K562 (cell line): ENCODE results near the gene NAPEPLD. TPM values are rescaled to one million over a fixed set of nuclear protein-coding genes. Genes with fewer than 3 reads are reported as not detected.

Experiments used
- E2F4 ChIP-seq: sonication (generic); formaldehyde crosslinking; IDR thresholded peaks from 2 replicates; pipeline ENCODE4 v1.8.0; 2022; ENCODE audit warnings: mild to moderate bottlenecking, low read depth, missing genetic modification reagents
- ELF2 ChIP-seq: fragments of 250-450 bp; sonication (Bioruptor Pico); IDR thresholded peaks from 2 replicates; pipeline ENCODE4 v1.5.0; 2021; ENCODE audit warnings: mild to moderate bottlenecking
- EP400 ChIP-seq: fragments of 450-650 bp; IDR thresholded peaks from 2 replicates; pipeline ENCODE4 v1.6.1; 2017; ENCODE audit warnings: antibody characterized with exemption, mild to moderate bottlenecking, moderate library complexity
- ETV1 ChIP-seq: fragments of 450-650 bp; conservative IDR thresholded peaks from 2 replicates; pipeline ENCODE4 v1.6.1; 2016; ENCODE audit warnings: missing genetic modification characterization, control low read depth, low read depth, missing compliant biosample characterization
- FOXM1 ChIP-seq, 2 experiments: fragments of 450-650 bp in 1 of 2; sonication (generic) in 1 of 2; formaldehyde crosslinking in 1 of 2; IDR thresholded peaks; 2 replicates each; pipeline versions ENCODE4 v1.6.1 to v1.9.0; 2017 to 2022; ENCODE audit warnings: low read depth in 2 of 2, mild to moderate bottlenecking in 2 of 2, missing genetic modification reagents in 1 of 2, moderate library complexity in 1 of 2
- GTF2A2 ChIP-seq: IDR thresholded peaks from 2 replicates; pipeline ENCODE4 v1.6.1; 2016; ENCODE audit warnings: mild to moderate bottlenecking, missing genetic modification characterization, missing compliant biosample characterization
- IRF2 ChIP-seq: sonication (generic); formaldehyde crosslinking; IDR thresholded peaks from 2 replicates; pipeline ENCODE4 v1.8.1; 2022; ENCODE audit warnings: mild to moderate bottlenecking, missing genetic modification reagents
- KAT7 ChIP-seq: sonication (generic); formaldehyde crosslinking; IDR thresholded peaks from 2 replicates; pipeline ENCODE4 v1.8.0; 2022; ENCODE audit warnings: missing genetic modification reagents, mild to moderate bottlenecking, borderline replicate concordance
- MEF2D ChIP-seq: conservative IDR thresholded peaks from 2 replicates; pipeline ENCODE4 v1.6.1; 2016; ENCODE audit warnings: low read depth, missing genetic modification characterization, missing compliant biosample characterization
- POLR2A ChIP-seq: fragments of 450-650 bp; conservative IDR thresholded peaks from 2 replicates; pipeline ENCODE4 v1.6.1; 2016
- PTTG1 ChIP-seq: fragments of 450-650 bp; IDR thresholded peaks from 2 replicates; pipeline ENCODE4 v1.6.1; 2016; ENCODE audit warnings: low read depth, mild to moderate bottlenecking, missing genetic modification characterization, missing compliant biosample characterization
- XRCC5 ChIP-seq: fragments of 200-400 bp; formaldehyde crosslinking; IDR thresholded peaks from 2 replicates; pipeline ENCODE4 v1.6.1; 2017; ENCODE audit warnings: low read depth, mild to moderate bottlenecking, low read length
- ZBED1 ChIP-seq: IDR thresholded peaks from 2 replicates; pipeline ENCODE4 v1.6.1; 2014
- ZBTB17 ChIP-seq: fragments of 450-650 bp; formaldehyde crosslinking; IDR thresholded peaks from 2 replicates; pipeline ENCODE4 v1.4.0; 2020; ENCODE audit warnings: mild to moderate bottlenecking
- ZFPM2 ChIP-seq: fragments of 250-450 bp; sonication (Bioruptor Pico); IDR thresholded peaks from 2 replicates; pipeline ENCODE4 v1.5.1; 2022; ENCODE audit warnings: mild to moderate bottlenecking
- ZNF57 ChIP-seq: fragments of 450-650 bp; formaldehyde crosslinking; IDR thresholded peaks from 2 replicates; pipeline ENCODE4 v1.4.0; 2020; ENCODE audit warnings: mild to moderate bottlenecking, moderate library complexity
- ZNF778 ChIP-seq: fragments of 450-650 bp; formaldehyde crosslinking; IDR thresholded peaks from 2 replicates; pipeline ENCODE4 v1.4.0; 2020; ENCODE audit warnings: mild to moderate bottlenecking, moderate library complexity
- polyA plus RNA-seq, 8 experiments: library from polyadenylated mRNA; depleted of rRNA in 4 of 8; stranded (reverse) in 5 of 8; unstranded in 3 of 8; fragments of >200 nt; fragmentation: Nextera tagmentation in 2 of 8; fragmentation: Illumina TruSeq in 1 of 8; extraction: Ambion mirVana in 2 of 8; extraction: Trizol in 1 of 8; gene quantifications; 2 replicates each; pipeline versions ENCODE4 v1.2.1 to v1.2.3, GENCODE V29; 2011 to 2014; ENCODE audit warnings: inconsistent platforms in 1 of 8, missing spikeins in 1 of 8
- total RNA-seq, 7 experiments: library from RNA; depleted of rRNA in 6 of 7; stranded (reverse); fragments of >200 nt in 6 of 7; fragmentation: Illumina TruSeq in 2 of 7; extraction: Trizol in 2 of 7; gene quantifications; 2 replicates each; pipeline versions ENCODE4 v1.2.1 to v1.2.3, GENCODE V29; 2011 to 2021; ENCODE audit warnings: low replicate concordance in 1 of 7
- TF ChIP-seq, protein P1 (sequence below): fragments of 250-450 bp; sonication (Bioruptor Pico); IDR thresholded peaks from 2 replicates; pipeline ENCODE4 v1.4.0; 2020

The NAPEPLD gene
- total and polyA plus RNA-seq, 9 of the 15 experiments (the other 6 are each of a cell fraction or from before 2014, with no cell fraction given): 3.2 to 11.0 (median 7.5) TPM

DNA sequence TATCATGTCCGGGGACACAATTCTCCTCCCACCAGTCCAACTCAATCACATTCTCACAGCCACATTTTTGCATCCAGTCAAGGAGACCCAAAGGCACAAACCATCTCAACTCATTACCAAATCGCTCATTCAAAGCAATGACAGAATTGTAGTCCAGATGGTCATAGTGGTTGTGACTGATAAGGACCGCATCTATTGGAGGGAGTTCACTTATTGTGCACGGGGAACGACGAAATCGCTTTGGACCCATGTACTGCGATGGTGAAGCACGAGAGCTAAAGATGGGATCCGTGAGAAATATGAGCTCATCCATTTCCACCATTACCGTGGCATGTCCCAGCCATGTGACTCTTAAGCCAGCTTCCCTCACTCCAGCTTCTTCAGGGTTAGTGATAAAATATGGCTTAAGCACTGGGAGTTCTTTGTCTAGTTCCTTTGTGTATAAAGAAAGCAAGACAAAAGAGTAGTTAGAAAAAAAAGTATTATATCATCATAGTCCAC, 29.1 kb downstream of the NAPEPLD start (continued):
- TF ChIP-seq XRCC5 (0 out of 2 replicates have a peak, but pooled peaks have one; percentile 58), FOXM1 (IDR thresholded peaks at IDR 0.05; ENCODE audit: low read depth) (peak; percentile 95), FOXM1 (CRISPR knock-in tag; IDR thresholded peaks at IDR 0.05; ENCODE audit: low read depth) (no peak), ZBTB17 (CRISPR knock-in tag) (peak; percentile 58; the same call in 1 of the 2 replicates), POLR2A (no peak), GTF2A2 (tag) (no peak), EP400 (peak; percentile 85), MEF2D (tag) (peak; percentile 68; the same call in 1 of the 2 replicates), ZNF57 (CRISPR knock-in tag) (no peak), ETV1 (peak; percentile 71), KAT7 (CRISPR knock-in tag) (peak; percentile 63; the same call in 1 of the 2 replicates), ZBED1 (peak; percentile 88), E2F4 (CRISPR knock-in tag) (no peak), ZNF778 (no peak), IRF2 (no peak), ELF2 (CRISPR knock-in tag) (no peak), PTTG1 (tag) (no peak), ZFPM2 (no peak)
- TF ChIP-seq, protein P1, sequence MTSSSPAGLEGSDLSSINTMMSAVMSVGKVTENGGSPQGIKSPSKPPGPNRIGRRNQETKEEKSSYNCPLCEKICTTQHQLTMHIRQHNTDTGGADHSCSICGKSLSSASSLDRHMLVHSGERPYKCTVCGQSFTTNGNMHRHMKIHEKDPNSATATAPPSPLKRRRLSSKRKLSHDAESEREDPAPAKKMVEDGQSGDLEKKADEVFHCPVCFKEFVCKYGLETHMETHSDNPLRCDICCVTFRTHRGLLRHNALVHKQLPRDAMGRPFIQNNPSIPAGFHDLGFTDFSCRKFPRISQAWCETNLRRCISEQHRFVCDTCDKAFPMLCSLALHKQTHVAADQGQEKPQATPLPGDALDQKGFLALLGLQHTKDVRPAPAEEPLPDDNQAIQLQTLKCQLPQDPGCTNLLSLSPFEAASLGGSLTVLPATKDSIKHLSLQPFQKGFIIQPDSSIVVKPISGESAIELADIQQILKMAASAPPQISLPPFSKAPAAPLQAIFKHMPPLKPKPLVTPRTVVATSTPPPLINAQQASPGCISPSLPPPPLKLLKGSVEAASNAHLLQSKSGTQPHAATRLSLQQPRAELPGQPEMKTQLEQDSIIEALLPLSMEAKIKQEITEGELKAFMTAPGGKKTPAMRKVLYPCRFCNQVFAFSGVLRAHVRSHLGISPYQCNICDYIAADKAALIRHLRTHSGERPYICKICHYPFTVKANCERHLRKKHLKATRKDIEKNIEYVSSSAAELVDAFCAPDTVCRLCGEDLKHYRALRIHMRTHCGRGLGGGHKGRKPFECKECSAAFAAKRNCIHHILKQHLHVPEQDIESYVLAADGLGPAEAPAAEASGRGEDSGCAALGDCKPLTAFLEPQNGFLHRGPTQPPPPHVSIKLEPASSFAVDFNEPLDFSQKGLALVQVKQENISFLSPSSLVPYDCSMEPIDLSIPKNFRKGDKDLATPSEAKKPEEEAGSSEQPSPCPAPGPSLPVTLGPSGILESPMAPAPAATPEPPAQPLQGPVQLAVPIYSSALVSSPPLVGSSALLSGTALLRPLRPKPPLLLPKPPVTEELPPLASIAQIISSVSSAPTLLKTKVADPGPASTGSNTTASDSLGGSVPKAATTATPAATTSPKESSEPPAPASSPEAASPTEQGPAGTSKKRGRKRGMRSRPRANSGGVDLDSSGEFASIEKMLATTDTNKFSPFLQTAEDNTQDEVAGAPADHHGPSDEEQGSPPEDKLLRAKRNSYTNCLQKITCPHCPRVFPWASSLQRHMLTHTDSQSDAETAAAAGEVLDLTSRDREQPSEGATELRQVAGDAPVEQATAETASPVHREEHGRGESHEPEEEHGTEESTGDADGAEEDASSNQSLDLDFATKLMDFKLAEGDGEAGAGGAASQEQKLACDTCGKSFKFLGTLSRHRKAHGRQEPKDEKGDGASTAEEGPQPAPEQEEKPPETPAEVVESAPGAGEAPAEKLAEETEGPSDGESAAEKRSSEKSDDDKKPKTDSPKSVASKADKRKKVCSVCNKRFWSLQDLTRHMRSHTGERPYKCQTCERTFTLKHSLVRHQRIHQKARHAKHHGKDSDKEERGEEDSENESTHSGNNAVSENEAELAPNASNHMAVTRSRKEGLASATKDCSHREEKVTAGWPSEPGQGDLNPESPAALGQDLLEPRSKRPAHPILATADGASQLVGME: 0 out of 2 replicates have a peak, but pooled peaks have one; percentile 73
